ENCODE measurements around the gene CBLN3.
"Not testable (repeated sequence)": the region's sequence is repeated elsewhere in the genome, so short reads cannot be mapped to it uniquely, and the experiment has no call there.

Gene CBLN3

DNA sequence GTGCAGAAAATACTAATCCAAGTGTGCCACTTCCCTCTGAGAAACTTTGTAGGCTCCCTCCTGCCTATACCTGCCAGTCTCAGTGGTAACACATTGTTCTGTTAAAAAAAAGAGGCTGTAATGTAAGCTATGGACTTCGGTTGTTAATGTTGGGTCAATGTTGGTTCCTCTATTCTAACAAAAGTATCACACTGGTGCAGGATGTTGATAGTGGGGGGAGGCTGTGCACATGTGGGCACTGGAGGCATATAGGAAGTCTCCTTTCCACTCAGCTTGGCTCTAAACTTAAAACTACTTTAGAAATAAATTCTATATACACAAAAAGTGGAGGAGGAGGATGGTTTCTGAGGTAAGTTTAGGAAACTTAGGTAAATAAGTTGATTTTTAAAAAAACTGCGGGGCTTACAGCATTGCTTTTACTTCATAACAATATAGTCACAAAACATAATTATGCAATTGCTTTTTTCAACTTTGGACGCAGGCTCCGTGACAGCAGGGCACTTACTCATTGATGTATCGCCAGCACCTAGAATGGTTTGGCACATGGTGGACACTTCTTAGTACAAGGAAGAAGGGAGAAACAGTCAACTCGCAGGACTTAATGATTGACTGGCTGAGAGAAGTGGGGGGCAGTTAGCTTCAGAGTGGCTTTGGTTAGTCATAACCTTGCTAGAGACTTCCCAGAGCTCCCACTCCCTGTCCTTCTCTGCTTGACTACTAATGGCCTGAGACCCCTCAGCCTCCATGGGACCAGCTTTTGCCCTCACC lies 38.6 kb downstream of the CBLN3 start:
- ChIA-PET CTCF (interaction anchor here (0.7 to 3.2 kb wide), 13 partner anchors 9 to 301 kb away, joined by 3 to 16 read pairs (median 4); partner anchors contain the start of gene KHNYN), POLR2A (interaction anchor here (0.7 to 1.0 kb wide), 2 partner anchors 13 to 20 kb away, joined by 3 read pairs; no protein-coding TSS in a partner anchor)
- Histone ChIP-seq H3K4me1 (ENCODE audit: control extremely low read depth in 1 of 4, control insufficient read depth in 4 of 4, insufficient read depth in 4 of 4, low read length in 3 of 4) (peaks cover 14 to 58% (median 49%) of the 10 kb centered on the region in 4 experiments), H3K9me3 (ENCODE audit: control extremely low read depth in 1 of 5, control insufficient read depth in 4 of 5, insufficient read depth in 2 of 5, low read depth in 1 of 5, low read length in 4 of 5) (no peaks in the 10 kb centered on the region), H3K27ac (ENCODE audit: insufficient read depth in 1 of 2, low read depth in 1 of 2, low read length in 2 of 2, poor library complexity in 1 of 2, severe bottlenecking in 2 of 2) (peak overlapping the region; percentile 33 to 36), H3K4me3 (ENCODE audit: control insufficient read depth in 1 of 7, extremely low read depth in 1 of 7, insufficient read depth in 4 of 7, low read depth in 2 of 7, low read length in 6 of 7) (peak overlapping the region in 3 of 7 experiments; percentile 8 to 57 (median 54)), H3K36me3 (ENCODE audit: control insufficient read depth in 4 of 4, insufficient read depth in 4 of 4, low read length in 3 of 4) (no peaks in the 10 kb centered on the region), H3K27me3 (replicated peaks in 2 of 5; ENCODE audit: control insufficient read depth in 4 of 5, insufficient read depth in 5 of 5, low read length in 4 of 5) (no peaks in the 10 kb centered on the region)
- 10% methylated on average over 3 of the region's 6 CpGs for WGBS (ENCODE audit: insufficient coverage)
- peak; percentile 61 to 96 (median 91) for DNase-seq

DNA sequence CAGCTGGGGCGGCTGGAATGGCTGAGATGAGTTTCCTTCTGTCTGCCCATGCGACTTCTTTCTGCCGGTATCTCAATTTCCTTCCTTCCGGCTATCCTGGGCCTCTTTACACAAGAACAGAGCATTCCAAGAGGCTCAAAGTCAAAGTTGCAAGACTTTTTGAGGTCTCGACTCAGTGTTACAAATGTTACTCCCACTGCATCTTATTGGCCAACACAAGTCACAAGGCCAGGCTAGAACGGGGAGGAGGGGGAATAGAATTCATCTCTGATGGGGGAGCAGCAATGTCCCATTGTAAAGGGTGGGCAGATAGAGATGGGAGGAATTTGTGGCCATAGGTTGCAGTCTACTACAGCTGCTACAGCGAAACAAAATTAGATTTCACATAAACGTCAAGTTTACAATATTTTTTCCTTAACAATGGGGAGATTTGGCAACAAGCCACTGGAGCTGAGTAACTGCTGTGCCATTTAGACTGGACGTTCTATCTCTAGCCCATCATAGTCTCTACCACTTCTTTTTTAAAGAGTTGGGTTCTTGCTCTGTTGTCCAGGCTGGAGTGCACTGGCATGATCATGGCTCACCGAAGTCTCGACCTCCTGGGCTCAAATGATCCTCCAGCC lies 40.1 kb downstream of the CBLN3 start:
- ChIA-PET POLR2A (no interaction called here), CTCF (interaction anchor here (0.6 to 3.2 kb wide), 11 partner anchors 9 to 133 kb away, joined by 3 to 16 read pairs (median 4); partner anchors contain the start of gene KHNYN)
- no peak for DNase-seq
- no peaks in the 10 kb centered on the region for H3K27me3 ChIP-seq (replicated peaks in 2 of 5; ENCODE audit: control insufficient read depth in 4 of 5, insufficient read depth in 5 of 5, low read length in 4 of 5)
- H3K36me3 ChIP-seq (ENCODE audit: control insufficient read depth in 4 of 4, insufficient read depth in 4 of 4, low read length in 3 of 4): no peaks in the 10 kb centered on the region
- 84% methylated on average over 7 of the region's 11 CpGs for WGBS (ENCODE audit: insufficient coverage)
- peaks cover 6 to 42% (median 37%) of the 10 kb centered on the region in 4 experiments for H3K4me1 ChIP-seq (ENCODE audit: control extremely low read depth in 1 of 4, control insufficient read depth in 4 of 4, insufficient read depth in 4 of 4, low read length in 3 of 4)
- H3K27ac ChIP-seq (ENCODE audit: insufficient read depth in 1 of 2, low read depth in 1 of 2, low read length in 2 of 2, poor library complexity in 1 of 2, severe bottlenecking in 2 of 2): no peak overlapping the region
- no peak overlapping the region for H3K4me3 ChIP-seq (ENCODE audit: control insufficient read depth in 1 of 7, extremely low read depth in 1 of 7, insufficient read depth in 4 of 7, low read depth in 2 of 7, low read length in 6 of 7)
- H3K9me3 ChIP-seq (ENCODE audit: control extremely low read depth in 1 of 5, control insufficient read depth in 4 of 5, insufficient read depth in 2 of 5, low read depth in 1 of 5, low read length in 4 of 5): no peaks in the 10 kb centered on the region

DNA sequence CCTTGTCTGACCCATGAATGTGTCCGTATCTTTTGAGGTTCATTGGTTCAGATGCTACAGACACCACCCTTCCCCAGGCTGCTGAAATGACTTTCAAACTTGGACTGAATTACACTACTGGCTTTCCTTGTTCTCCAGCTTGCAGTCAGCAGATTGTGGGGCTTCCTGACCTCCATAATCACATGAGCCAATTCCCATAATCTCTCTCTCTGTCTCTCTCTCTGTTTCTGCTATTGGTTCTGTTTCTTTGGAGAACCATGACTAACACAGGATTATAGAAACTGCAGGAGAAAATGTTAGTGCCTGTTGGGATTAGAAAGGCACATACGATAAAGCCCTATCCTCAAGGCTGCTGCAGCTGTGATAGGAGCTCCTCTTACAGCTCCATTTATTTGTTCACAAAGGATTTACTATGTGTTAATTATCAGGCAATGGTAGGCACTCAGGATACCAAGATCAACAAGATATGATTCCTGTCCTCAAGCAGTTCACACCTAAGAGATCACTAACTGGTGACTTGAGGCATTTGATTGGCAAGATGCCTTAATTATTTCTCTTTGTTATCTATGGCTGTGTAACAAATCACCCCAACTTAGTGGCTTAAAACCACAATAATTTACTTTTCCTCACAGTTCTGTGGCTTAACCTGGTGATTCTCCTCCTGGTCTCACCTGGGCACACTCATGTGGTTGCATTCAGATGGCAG lies 40.8 kb downstream of the CBLN3 start:
- ChIA-PET POLR2A (no interaction called here), CTCF (interaction anchor here (0.6 to 3.2 kb wide), 11 partner anchors 8 to 43 kb away, joined by 3 to 16 read pairs (median 5); partner anchors contain the start of gene KHNYN)
- DNase-seq: no peak
- Histone ChIP-seq H3K4me3 (ENCODE audit: control insufficient read depth in 1 of 7, extremely low read depth in 1 of 7, insufficient read depth in 4 of 7, low read depth in 2 of 7, low read length in 6 of 7) (no peak overlapping the region), H3K27me3 (replicated peaks in 2 of 5; ENCODE audit: control insufficient read depth in 4 of 5, insufficient read depth in 5 of 5, low read length in 4 of 5) (no peaks in the 10 kb centered on the region), H3K27ac (ENCODE audit: insufficient read depth in 1 of 2, low read depth in 1 of 2, low read length in 2 of 2, poor library complexity in 1 of 2, severe bottlenecking in 2 of 2) (no peak overlapping the region), H3K9me3 (ENCODE audit: control extremely low read depth in 1 of 5, control insufficient read depth in 4 of 5, insufficient read depth in 2 of 5, low read depth in 1 of 5, low read length in 4 of 5) (no peaks in the 10 kb centered on the region), H3K36me3 (ENCODE audit: control insufficient read depth in 4 of 4, insufficient read depth in 4 of 4, low read length in 3 of 4) (no peaks in the 10 kb centered on the region), H3K4me1 (ENCODE audit: control extremely low read depth in 1 of 4, control insufficient read depth in 4 of 4, insufficient read depth in 4 of 4, low read length in 3 of 4) (peaks cover 6 to 35% (median 30%) of the 10 kb centered on the region in 4 experiments)
- WGBS (ENCODE audit: insufficient coverage): 90% methylated on average over 2 of the region's 2 CpGs

DNA sequence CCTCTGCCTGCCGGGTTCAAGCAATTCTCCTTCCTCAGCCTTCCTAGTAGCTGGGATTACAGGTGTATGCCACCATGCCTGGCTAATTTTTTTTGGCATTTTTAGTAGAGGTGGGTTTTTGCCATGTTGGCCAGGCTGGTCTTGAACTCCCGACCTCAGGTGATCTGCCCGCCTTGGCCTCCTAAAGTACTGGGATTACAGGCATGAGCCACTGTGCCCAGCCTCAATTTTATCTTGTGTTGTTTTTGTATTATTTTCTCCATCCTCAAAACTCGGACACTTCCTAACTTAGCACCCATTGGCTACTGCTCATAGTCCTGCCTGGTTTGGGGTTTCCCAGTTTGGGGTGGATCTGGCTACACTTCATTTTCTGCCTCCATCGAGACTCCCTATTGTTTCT lies 41.9 kb downstream of the CBLN3 start:
- H3K27ac ChIP-seq (ENCODE audit: insufficient read depth in 1 of 2, low read depth in 1 of 2, low read length in 2 of 2, poor library complexity in 1 of 2, severe bottlenecking in 2 of 2); H3K27me3 ChIP-seq (replicated peaks in 2 of 5; ENCODE audit: control insufficient read depth in 4 of 5, insufficient read depth in 5 of 5, low read length in 4 of 5); H3K9me3 ChIP-seq (ENCODE audit: control extremely low read depth in 1 of 5, control insufficient read depth in 4 of 5, insufficient read depth in 2 of 5, low read depth in 1 of 5, low read length in 4 of 5); H3K4me3 ChIP-seq (ENCODE audit: control insufficient read depth in 1 of 7, extremely low read depth in 1 of 7, insufficient read depth in 4 of 7, low read depth in 2 of 7, low read length in 6 of 7); H3K36me3 ChIP-seq (ENCODE audit: control insufficient read depth in 4 of 4, insufficient read depth in 4 of 4, low read length in 3 of 4); POLR2A ChIA-PET; DNase-seq: not testable (repeated sequence)
- WGBS (ENCODE audit: insufficient coverage): 100% methylated on average over 4 of the region's 5 CpGs
- CTCF ChIA-PET: interaction anchor here (1.0 to 2.0 kb wide), 5 partner anchors 8 to 44 kb away, joined by 3 to 11 read pairs (median 6); no protein-coding TSS in a partner anchor
- H3K4me1 ChIP-seq (ENCODE audit: control extremely low read depth in 1 of 4, control insufficient read depth in 4 of 4, insufficient read depth in 4 of 4, low read length in 3 of 4): peaks cover 6 to 29% (median 24%) of the 10 kb centered on the region in 4 experiments

DNA sequence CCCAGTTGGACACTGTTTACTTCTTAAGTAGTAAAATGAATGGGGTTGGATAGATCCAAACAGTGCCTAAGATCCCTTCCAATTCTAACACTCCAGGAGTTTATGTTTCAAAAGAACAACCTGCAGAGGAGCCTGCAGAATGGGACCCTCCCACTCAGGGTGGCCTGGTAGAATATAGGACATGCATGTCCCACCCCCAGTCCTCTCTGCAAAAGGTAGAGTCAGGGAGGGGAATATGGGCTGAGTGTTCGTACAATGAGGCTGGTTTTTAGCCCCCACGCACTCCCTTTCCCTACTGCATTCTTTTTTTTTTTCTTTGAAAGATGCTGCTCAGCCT lies 42.5 kb downstream of the CBLN3 start:
- Histone ChIP-seq H3K4me3 (ENCODE audit: control insufficient read depth in 1 of 7, extremely low read depth in 1 of 7, insufficient read depth in 4 of 7, low read depth in 2 of 7, low read length in 6 of 7) (no peak overlapping the region), H3K9me3 (ENCODE audit: control extremely low read depth in 1 of 5, control insufficient read depth in 4 of 5, insufficient read depth in 2 of 5, low read depth in 1 of 5, low read length in 4 of 5) (no peaks in the 10 kb centered on the region), H3K36me3 (ENCODE audit: control insufficient read depth in 4 of 4, insufficient read depth in 4 of 4, low read length in 3 of 4) (no peaks in the 10 kb centered on the region), H3K27ac (ENCODE audit: insufficient read depth in 1 of 2, low read depth in 1 of 2, low read length in 2 of 2, poor library complexity in 1 of 2, severe bottlenecking in 2 of 2) (no peak overlapping the region), H3K4me1 (ENCODE audit: control extremely low read depth in 1 of 4, control insufficient read depth in 4 of 4, insufficient read depth in 4 of 4, low read length in 3 of 4) (peaks cover 6 to 23% (median 18%) of the 10 kb centered on the region in 4 experiments), H3K27me3 (replicated peaks in 2 of 5; ENCODE audit: control insufficient read depth in 4 of 5, insufficient read depth in 5 of 5, low read length in 4 of 5) (no peaks in the 10 kb centered on the region)
- WGBS (ENCODE audit: insufficient coverage): 100% methylated on average over 1 of the region's 2 CpGs
- POLR2A ChIA-PET: no interaction called here
- CTCF ChIA-PET: interaction anchor here (1.3 to 2.0 kb wide), 2 partner anchors 16 to 21 kb away, joined by 4 to 11 read pairs; no protein-coding TSS in a partner anchor
- DNase-seq: no peak

DNA sequence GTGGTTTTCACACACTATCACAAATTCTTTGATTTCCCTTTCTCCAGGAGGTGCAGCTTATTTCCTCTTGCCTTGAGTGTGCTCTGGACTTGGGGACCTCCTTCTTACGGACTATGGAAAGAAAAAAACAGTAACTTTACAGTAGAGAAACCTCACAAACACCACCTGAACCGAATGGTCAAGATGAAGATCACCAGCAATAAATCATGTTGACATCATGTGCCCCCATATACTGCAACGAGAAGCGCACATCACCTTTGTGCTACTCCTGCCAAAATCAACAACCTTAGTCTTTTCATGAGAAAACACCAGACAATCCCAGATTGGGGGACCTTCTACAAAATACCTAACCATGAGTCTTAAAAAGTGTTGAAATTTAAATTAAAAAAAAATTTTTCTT lies 43.9 kb downstream of the CBLN3 start:
- ChIA-PET CTCF (interaction anchor here (0.5 to 2.0 kb wide), 5 partner anchors 8 to 46 kb away, joined by 3 to 11 read pairs (median 5); no protein-coding TSS in a partner anchor), POLR2A (no interaction called here)
- Histone ChIP-seq H3K36me3 (ENCODE audit: control insufficient read depth in 4 of 4, insufficient read depth in 4 of 4, low read length in 3 of 4) (no peaks in the 10 kb centered on the region), H3K4me3 (ENCODE audit: control insufficient read depth in 1 of 7, extremely low read depth in 1 of 7, insufficient read depth in 4 of 7, low read depth in 2 of 7, low read length in 6 of 7) (no peak overlapping the region), H3K9me3 (ENCODE audit: control extremely low read depth in 1 of 5, control insufficient read depth in 4 of 5, insufficient read depth in 2 of 5, low read depth in 1 of 5, low read length in 4 of 5) (no peaks in the 10 kb centered on the region), H3K27ac (ENCODE audit: insufficient read depth in 1 of 2, low read depth in 1 of 2, low read length in 2 of 2, poor library complexity in 1 of 2, severe bottlenecking in 2 of 2) (no peak overlapping the region), H3K4me1 (ENCODE audit: control extremely low read depth in 1 of 4, control insufficient read depth in 4 of 4, insufficient read depth in 4 of 4, low read length in 3 of 4) (peaks cover 3 to 11% (median 6%) of the 10 kb centered on the region in 4 experiments), H3K27me3 (replicated peaks in 2 of 5; ENCODE audit: control insufficient read depth in 4 of 5, insufficient read depth in 5 of 5, low read length in 4 of 5) (no peaks in the 10 kb centered on the region)
- 82% methylated on average over 3 of the region's 4 CpGs for WGBS (ENCODE audit: insufficient coverage)
- no peak for DNase-seq
